ENCODE data around the gene COL4A2.
A peak's percentile ranks its signal among the peaks of the same experiment; 100 is the strongest.
"Not testable (repeated sequence)": the region's sequence is repeated elsewhere in the genome, so short reads cannot be mapped to it uniquely, and the experiment has no call there.

COL4A2 gene

DNA sequence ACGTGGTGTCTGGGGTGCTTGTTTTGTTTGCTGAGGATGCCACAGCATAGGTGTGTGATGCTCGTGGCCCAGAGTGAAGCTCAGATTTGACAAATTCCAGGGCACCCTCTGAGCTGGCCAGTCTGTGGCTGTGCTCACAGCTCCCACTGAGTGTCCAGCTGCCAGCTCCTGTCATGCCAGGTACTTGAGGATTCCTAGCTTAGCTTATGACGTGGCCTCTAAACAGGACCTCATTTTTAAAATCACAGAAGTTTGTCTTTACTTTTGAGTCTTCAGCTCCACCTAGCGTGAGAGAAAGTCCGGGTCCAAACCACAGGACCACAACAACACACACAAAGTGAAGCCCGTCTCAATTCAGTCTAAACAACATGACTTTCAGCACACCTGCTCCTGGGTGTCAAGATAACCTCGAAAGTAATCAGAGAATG, 137.2 kb downstream of the COL4A2 start:
- no peak for DNase-seq

- DNase-seq = no peak
Observed at GRCh38 chr13:110445183-110445582, 138.1 kb downstream of the COL4A2 start.

- DNase-seq = no peak
Observed at GRCh38 chr13:110445722-110446574, 138.9 kb downstream of the COL4A2 start.

GRCh38 chr13:110446575-110446890, 139.4 kb downstream of the COL4A2 start:
- DNase-seq = no peak

- DNase-seq = no peak
Observed at GRCh38 chr13:110447058-110447511, 140.0 kb downstream of the COL4A2 start.

DNA sequence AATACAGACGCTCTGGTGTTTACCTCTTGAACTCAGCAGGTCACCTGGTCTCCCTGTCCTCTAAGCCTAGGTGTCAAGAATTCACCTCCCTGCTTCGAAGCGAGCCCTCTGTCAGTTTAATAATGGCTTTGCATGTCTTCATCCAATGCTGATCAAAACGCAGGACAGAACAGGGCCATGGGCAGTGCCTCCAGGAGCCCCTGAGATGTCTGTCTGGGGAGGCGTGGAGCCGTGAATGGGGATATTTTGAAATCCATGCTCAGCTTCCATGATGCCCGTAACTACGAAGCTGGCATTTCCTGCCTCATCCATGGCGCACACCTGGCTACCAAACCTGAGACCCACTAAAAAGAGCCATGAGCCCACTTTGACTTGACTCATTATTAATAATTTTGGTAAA, 140.7 kb downstream of the COL4A2 start:
- DNase-seq = no peak

DNA sequence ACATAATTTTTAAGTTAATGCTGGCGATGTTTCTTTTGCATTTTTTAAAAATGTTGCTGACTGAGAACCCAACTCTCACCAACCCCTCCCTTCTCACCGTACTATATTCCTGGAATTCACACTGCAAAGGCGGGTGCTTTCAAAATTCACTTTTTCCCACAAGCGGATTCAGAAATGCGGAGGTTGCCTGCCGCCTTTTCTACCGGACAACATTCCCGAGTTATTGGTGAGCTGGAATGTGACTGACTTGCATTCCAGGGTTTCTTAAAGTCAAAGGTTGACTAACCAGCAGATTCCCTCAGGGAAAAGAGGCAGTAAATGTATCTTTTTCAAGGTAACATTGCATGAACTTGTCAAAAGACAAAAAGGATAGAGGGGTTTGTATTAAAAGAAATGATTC, 141.1 kb downstream of the COL4A2 start:
- DNase-seq = no peak

DNA sequence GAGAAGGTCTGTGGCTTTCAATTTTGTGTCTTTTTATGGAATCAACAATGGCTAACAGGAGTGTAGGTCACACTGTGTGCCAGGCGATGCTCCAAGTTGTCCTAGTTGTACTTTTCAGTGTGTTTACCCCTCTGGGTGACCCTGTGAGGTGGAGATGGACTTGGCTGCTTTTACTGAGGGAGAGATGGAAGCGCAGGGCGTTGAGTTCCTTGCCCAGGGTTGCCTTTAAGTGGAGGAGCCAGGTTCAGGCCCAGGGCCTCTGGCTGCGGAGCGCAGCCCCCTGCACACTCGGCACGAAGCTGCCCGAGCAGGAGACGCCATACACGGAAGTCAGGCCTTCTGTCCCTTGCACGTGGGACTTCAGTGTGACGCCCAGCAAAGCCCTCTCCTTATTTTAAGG, 141.6 kb downstream of the COL4A2 start:
- no peak for DNase-seq

- DNase-seq = no peak
Observed at GRCh38 chr13:110449219-110450015, 142.3 kb downstream of the COL4A2 start.

- DNase-seq = no peak
Observed at GRCh38 chr13:110450016-110450900, 143.2 kb downstream of the COL4A2 start.

GRCh38 chr13:110450941-110451730, 144.1 kb downstream of the COL4A2 start:
- no peak for DNase-seq

- DNase-seq = not testable (repeated sequence)
Observed at GRCh38 chr13:110453091-110453490, 146.0 kb downstream of the COL4A2 start.

GRCh38 chr13:110453797-110454196, 146.7 kb downstream of the COL4A2 start:
- no peak for DNase-seq

GRCh38 chr13:110454227-110454859, 147.3 kb downstream of the COL4A2 start:
- DNase-seq = no peak

DNA sequence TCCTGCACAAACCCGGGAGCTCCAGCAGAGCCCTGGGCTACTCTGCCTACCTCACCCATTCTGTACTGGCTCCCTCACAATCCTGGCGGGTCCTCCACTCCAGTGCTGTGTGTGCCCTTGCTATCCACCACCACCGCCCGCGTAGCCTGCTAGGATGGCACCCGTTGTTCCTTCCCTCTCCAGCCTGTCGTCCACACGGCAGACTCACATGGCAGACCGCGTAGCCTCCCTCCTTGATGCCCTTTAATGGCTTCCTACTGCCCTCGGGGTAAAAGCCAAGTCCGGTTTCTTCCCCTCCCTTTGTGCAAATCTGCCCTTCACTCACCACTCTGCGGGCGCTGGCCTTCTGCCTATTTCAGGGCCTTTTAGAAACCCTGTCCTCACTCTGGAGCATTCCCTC, 147.9 kb downstream of the COL4A2 start:
- no peak for DNase-seq

GRCh38 chr13:110455444-110455843, 148.4 kb downstream of the COL4A2 start:
- no peak for DNase-seq

- peak; percentile 91 for DNase-seq
Observed at GRCh38 chr13:110455941-110456340, 148.9 kb downstream of the COL4A2 start.

DNA sequence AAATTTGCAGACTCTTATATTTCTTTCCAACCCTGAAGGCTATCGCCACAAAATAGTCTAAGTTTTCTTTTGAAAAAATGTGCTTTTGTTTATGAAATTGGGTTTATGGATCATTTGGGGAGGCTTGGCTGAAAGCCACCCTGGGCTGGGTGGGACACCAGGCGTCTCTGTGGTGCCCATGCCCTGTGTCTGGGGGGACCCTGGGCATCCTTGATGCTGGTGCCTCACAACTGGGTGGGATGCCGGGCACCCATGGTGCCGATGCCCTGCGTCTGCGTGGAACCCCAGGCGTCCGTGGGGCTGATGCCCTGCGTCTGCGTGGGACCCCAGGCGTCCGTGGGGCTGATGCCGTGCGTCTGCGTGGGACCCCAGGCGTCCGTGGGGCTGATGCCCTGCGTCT, 149.5 kb downstream of the COL4A2 start:
- DNase-seq = no peak

DNA sequence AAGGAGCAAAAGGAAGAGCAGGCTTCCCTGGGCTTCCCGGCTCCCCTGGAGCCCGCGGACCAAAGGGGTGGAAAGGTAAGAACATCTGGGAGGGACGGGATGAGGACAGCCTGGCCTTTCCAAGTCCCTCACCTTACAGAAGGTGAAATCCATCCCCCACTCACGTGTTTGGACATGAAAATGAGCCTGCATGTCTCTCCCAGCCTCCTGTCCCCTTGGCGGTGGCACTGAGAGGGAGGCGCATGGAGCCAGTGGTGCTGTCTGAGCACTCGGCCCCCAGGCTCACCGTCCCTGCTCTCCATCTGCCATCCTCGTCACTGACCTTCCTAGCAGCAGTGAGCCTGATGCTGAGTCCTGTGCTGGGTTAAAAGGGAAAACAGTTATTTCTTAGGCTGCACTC, 150.3 kb downstream of the COL4A2 start:
- no peak for DNase-seq

DNA sequence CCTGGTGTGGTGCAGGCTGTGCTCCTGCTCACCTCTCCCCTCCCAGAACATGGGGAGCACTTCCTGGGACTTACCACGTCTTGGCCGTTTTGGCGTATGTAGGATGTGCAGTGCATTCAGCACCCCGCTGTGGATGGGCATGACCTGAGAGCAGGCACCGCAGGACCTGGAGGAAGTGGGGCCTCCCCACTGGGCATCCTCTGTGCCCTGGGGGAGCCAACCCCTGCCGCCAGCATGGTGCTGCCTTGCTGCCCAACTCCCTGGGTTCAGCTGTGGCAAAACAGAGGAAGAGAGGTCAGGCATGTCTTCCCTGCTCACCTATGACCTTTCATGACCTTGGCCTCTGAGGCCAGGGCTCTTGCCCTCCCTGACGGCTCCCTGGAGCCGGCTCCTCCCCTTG, 150.9 kb downstream of the COL4A2 start:
- DNase-seq = no peak

DNA sequence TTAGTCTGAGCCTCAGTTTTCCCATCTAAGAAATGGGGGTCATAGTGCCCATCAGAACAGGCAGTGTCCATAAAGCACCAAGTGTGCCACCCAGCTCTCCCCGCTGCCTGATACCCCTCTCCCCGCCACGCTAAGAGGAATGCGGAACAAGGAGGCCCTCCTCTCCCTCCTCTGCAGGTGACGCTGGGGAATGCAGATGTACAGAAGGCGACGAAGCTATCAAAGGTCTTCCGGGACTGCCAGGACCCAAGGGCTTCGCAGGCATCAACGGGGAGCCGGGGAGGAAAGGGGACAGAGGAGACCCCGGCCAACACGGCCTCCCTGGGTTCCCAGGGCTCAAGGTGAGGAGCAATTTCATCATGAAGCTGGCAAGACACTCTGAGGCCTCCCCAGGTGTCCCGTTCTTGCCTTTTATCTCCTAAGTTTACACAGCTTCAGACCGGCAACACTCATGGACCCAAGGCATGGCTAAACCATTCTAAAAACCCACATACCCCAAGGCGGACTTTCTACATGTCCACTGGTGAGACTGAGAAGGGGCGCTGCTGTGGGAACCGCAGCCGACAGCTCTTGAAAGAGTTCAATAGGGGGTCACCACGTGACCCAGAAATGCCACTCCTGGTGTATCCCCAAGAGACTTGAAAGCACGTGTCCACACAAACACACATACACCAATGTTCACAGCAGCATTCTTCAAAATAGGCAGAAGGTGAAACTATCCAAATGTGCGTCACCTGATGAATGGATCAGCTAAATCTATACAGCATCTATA, 151.7 kb downstream of the COL4A2 start:
- DNase-seq = no peak
